GM12865 (cell line): ENCODE data around the gene PARN.

ENCODE experiments used
- DNase-seq: peaks from one replicate; pipeline ENCODE4 v3.0.0; 2010; ENCODE audit warnings: low read depth
- H3K4me3 ChIP-seq: 2 replicates; pipeline ENCODE4 v1.5.1; 2011; ENCODE audit warnings: mild to moderate bottlenecking, low read depth, low read length, control low read depth
- TF ChIP-seq, protein P1 (sequence below): IDR thresholded peaks from 2 replicates; pipeline ENCODE4 v1.5.1; 2011; ENCODE audit warnings: low read length, control low read depth, low read depth, inconsistent platforms; ENCODE audit not compliant: insufficient read depth; ENCODE audit errors: missing control alignments

PARN gene

GRCh38 chr16:14572535-14572934, 57.5 kb downstream of the PARN start:
- no peak overlapping the region for H3K4me3 ChIP-seq
- TF ChIP-seq, protein P1, sequence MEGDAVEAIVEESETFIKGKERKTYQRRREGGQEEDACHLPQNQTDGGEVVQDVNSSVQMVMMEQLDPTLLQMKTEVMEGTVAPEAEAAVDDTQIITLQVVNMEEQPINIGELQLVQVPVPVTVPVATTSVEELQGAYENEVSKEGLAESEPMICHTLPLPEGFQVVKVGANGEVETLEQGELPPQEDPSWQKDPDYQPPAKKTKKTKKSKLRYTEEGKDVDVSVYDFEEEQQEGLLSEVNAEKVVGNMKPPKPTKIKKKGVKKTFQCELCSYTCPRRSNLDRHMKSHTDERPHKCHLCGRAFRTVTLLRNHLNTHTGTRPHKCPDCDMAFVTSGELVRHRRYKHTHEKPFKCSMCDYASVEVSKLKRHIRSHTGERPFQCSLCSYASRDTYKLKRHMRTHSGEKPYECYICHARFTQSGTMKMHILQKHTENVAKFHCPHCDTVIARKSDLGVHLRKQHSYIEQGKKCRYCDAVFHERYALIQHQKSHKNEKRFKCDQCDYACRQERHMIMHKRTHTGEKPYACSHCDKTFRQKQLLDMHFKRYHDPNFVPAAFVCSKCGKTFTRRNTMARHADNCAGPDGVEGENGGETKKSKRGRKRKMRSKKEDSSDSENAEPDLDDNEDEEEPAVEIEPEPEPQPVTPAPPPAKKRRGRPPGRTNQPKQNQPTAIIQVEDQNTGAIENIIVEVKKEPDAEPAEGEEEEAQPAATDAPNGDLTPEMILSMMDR = no peak
- no peak for DNase-seq

DNA sequence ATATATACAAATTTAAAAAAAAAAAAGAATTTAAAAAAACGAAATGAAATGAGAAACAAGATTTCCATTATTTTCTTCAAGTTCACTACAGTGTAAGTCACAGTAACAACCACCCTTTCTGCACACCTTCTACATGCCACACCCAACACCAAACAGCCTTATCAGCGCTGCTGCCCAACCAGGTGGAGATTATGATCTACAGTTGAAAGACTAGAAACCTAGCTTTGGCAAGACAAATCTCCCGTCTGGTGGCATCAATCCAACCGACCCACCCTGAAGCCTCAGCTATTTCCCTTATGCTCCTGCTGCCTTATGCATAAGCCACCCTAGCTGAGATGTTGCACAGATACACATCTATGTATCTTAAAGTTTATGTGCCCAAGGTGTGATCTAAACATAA, 60.8 kb downstream of the PARN start:
- no peak overlapping the region for H3K4me3 ChIP-seq
- DNase-seq = no peak
- TF ChIP-seq, protein P1 = no peak

DNA sequence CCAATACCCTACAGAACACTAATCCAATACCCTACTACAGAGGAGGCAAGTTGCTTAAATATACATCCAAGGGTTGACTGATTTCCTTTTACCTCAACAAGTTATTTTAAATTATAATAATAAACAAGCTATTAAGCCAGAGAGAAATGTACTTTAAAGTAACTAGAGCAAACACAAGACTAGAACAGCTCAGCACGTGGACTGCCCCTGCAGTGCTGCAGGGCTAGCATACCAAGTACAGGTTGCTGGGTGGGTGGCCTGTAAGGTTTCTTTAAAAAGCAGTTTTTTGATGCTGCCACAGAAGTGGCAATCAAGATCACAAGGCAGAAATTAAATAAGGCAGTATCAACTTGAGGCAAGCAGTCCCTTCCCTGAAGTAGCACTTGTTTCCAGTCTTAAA, 63.5 kb downstream of the PARN start:
- TF ChIP-seq, protein P1 = no peak
- no peak overlapping the region for H3K4me3 ChIP-seq
- DNase-seq = no peak

DNA sequence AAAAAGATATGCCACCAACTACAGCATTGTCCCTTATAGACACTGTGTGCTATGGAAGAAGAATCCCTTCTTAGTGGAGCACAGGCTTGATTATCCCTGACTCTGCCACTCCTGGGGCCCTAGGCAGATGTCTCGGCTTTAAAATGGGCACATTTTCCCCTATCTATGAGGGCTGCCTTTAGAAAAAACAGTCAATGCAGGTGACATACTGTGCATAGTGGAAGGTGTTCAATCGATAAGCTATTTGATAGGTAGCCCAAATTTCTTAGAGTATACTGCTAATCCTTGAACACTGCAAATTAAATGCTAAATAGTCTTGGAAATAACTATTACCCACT, 64.4 kb downstream of the PARN start:
- TF ChIP-seq, protein P1 = no peak
- H3K4me3 ChIP-seq = no peak overlapping the region

GRCh38 chr16:14564861-14565687, 65.0 kb downstream of the PARN start:
- DNase-seq = no peak
- no peak overlapping the region for H3K4me3 ChIP-seq

More for the DNA sequence above, 64.4 kb downstream of the PARN start:
- DNase-seq = no peak

GRCh38 chr16:14564323-14564722, 65.7 kb downstream of the PARN start:
- TF ChIP-seq, protein P1 = no peak
- no peak overlapping the region for H3K4me3 ChIP-seq
- no peak for DNase-seq

More at GRCh38 chr16:14564861-14565687, 65.0 kb downstream of the PARN start:
- TF ChIP-seq, protein P1 = no peak
